Ramos (cell line): ENCODE data around the gene CFAP20DC.
"Not testable (repeated sequence)": the region's sequence is repeated elsewhere in the genome, so short reads cannot be mapped to it uniquely, and the experiment has no call there.

Experiments
- in situ Hi-C: fragments of 300-500 bp; cut with MboI; formaldehyde crosslinking; loops from one replicate; pipeline ENCODE4 v1.14.3; 2022; ENCODE audit warnings: low sequenced_read_pairs; ENCODE audit not compliant: unreplicated experiment

CFAP20DC gene

GRCh38 chr3:58967866-58968265, 82.0 kb downstream of the CFAP20DC start:
- in situ Hi-C loops = not testable (repeated sequence)

- in situ Hi-C loops = no loop called here
These were observed 84.0 kb downstream of the CFAP20DC start for GRCh38 chr3:58965865-58966264.

DNA sequence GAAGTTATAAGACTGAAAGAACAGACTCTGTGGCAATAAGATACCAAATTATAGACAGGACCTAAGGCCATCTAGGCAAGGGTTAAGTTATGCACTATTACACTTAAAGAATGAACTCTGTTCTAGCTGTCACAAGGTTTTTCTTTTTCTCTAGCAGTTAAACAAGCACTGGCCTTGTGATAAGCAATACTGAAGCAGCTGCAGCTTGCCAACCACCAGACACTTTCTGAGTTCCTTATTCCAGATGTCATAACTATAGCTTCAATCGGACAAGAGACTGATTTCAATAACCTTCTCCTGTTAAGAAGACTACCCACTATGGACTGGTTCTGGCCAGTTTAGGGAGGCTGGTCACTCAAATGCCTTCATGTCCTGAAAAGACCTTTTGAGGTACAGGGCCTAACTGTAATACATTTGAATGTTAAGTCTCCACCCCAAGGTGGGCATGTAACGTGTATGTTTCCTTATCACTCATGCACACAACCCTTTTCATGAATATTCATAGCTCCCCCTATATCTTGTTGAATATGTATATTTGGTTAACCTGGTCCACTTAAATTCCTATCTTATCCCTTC, 85.8 kb downstream of the CFAP20DC start:
- in situ Hi-C loops = no loop called here

- in situ Hi-C loops = no loop called here
These were observed 87.0 kb downstream of the CFAP20DC start for GRCh38 chr3:58962816-58963215.

DNA sequence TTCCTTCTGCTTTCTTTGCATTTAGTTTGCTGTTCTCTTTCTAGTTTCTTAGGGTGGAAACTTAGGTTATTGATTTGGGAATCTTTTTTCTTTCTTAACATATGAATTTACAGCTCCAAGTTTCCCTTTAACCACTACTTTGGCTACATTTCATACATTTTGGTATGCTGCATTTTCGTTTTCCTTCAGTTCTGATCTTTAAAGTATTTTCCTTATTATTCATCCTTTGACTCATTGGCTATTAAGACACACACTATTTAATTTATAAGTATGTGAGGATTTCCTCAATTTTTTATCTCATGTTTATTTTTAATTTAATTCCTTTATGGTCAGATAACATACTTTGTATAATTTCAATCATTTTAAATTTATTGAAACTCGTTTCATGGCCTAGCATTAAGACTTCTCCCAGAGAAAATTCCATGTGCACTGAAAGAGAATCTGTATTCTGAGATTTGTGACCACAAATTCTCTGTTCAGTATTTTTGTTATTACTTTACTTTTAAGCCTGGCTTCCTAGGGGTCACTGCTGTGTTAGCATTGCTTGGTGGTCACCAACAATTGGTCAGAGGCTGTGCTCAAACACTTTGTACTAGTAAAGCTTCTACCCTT, 87.7 kb downstream of the CFAP20DC start:
- in situ Hi-C loops = no loop called here

GRCh38 chr3:58955308-58955707, 94.5 kb downstream of the CFAP20DC start:
- in situ Hi-C loops = no loop called here

DNA sequence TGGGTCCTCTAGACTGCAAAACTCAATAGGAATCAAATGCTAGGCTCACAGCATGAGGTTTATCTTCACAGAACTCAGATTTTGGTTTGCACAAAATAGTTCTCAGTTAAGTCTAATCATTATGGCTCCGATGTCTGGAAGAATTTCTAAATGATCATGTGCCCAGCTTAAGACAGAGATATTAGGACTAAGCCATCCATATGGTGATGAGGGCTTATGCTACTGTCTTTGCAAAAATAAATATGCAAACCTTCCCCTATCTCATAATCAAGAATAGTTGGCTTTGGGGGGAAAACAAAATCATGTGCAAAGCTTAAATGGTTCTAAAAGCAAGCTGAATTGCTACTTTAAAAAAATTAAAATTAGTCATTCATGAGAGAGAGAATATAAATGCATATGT, 96.5 kb downstream of the CFAP20DC start:
- in situ Hi-C loops = no loop called here

DNA sequence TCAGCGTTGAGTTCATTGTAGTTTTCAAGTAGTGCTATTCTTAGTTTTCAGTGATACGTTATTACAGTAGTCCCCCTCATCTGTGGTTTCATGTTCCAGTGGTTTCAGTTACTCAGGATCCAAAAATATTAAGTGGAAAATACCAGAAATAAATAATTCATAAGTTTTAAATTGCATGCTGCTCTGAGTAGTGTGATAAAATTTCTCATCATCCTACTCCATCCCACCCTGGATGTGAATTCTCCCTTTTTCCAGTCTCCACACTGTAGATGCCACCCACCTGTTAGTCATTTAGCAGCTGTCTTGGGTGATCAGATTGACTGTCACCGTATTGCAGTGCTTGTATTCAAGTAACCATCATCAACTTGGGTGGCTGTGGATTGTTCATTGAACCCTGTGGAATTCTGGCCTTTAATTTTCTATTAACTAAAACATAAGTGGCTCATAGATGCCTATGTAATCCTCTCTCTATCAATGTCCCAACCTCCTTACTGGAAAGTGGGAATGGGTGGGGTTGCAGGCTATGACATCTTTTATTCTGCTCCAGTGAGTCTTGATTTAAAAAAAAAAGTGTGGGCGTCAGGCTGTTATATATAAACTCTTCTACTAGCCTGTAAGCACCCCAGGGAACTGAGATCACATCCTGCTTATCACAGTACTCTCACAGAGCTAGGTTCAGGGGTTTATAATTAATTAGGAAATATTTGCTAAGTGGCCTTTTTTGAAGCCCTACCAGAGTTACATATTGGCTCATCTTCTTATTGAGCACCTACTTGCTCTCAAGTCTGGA, 97.5 kb downstream of the CFAP20DC start:
- in situ Hi-C loops = no loop called here

DNA sequence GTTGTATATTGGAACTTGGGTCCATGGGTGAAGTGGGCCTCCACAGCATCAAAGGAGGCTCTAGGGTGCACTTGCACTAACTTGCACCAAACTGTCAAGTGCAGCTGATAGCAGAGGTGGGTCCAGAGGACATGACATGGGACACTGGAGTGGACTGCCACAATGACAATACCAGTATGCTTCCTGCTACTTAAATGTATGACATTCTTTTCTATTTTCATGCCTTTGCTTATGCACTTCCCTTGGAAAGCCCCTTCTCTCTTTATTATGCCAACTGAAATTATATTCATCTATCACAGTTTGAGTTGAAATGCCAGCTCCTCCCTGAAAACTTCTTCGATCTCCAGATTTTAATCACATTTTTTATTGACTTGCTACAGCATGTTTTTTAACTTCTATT, 101.8 kb downstream of the CFAP20DC start:
- in situ Hi-C loops = no loop called here

DNA sequence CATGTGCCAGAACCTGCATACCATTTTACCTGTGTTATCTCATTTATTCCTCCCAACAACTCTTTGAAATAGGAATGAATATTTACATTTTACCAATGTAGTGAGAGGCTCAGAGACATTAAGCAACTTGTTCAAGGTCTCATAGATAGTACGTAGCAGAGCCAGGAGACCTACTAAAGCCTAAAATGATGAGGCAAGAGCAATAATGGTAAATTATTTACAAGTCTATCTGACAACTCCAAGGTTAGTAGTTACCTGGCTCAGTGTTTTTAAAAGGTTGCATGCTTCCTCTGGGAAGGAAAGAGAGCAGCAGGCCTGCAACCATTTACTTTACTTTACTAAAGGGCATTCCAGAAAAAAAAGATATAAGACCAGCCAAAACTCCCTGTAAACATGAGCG, 103.0 kb downstream of the CFAP20DC start:
- in situ Hi-C loops = no loop called here

DNA sequence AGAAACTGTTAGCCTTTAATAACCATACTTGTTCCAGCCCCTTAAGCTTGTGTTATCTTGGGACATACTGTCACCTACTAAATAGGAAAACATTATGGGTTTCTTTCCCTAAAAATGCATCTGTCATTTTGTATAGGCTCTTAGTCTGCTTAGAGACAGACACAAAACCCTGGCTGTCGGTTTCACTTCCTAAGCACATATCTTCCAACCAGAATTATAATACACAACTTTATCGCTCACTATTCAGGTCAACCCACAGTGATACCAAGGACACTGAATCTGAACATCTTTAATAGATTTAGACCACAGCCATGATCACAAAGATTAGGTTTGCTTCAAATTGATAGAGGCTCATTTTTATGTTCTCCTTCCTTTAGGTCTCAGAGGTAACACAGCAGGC, 111.8 kb downstream of the CFAP20DC start:
- in situ Hi-C loops = no loop called here

DNA sequence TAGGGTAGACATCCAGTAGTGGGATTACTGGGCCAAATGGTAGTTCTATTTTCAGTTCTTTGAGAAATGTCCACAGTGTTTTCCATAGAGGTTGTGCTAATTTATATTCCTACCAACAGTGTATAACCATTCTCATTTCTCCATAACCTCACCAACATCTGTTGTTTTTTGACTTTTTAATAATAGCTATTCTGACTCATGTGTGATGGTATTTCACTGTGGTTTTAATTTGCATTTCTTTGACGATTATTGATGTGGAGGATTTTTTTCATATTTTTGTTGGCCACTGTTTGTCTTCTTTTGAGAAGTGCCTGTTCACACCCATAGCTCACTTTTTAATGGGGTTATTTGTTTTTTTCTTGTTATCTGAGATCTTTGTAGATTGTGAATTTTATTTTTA, 125.2 kb downstream of the CFAP20DC start:
- in situ Hi-C loops = no loop called here

DNA sequence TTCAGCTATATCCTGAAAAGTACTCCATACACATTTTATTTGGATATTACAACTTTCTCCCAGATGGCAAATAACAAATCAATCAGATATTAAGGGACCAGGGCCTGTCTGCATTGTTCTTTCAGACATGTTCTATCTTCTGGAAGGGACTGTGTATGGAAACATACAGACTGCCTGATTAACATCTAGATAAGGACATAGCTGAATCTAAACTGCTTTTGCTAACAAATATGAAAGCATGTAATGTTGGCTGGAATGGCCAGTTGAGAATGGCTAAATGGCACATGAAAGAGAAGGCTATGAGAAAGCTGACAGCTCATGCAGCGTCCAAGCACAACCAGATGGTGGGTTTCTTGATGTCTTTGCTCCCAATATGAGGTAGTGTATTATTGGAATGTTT, 149.4 kb downstream of the CFAP20DC start:
- in situ Hi-C loops = no loop called here

- in situ Hi-C loops = no loop called here
These were observed 149.9 kb downstream of the CFAP20DC start for GRCh38 chr3:58899953-58900298.

GRCh38 chr3:58899159-58899952, 150.5 kb downstream of the CFAP20DC start:
- in situ Hi-C loops = no loop called here

GRCh38 chr3:58898513-58898912, 151.3 kb downstream of the CFAP20DC start:
- in situ Hi-C loops = no loop called here

- in situ Hi-C loops = no loop called here
These were observed 152.2 kb downstream of the CFAP20DC start for GRCh38 chr3:58897646-58898045.

DNA sequence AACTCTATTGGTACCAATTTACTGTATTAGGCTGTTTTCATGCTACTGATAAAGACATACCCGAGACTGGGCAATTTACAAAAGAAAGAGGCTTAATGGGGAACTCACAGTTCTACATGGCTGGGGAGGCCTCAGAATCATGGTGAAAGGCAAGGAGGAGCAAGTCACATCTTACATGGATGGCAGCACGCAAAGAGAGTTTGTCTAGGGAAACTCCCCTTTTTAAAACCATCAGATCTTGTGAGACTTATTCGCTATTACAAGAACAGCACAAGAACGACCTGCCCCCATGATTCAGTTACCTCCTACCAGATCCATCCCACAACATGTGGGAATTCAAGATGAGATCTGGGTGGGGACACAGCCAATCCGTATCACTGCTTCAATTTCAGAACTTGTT, 154.1 kb downstream of the CFAP20DC start:
- in situ Hi-C loops = not testable (repeated sequence)

DNA sequence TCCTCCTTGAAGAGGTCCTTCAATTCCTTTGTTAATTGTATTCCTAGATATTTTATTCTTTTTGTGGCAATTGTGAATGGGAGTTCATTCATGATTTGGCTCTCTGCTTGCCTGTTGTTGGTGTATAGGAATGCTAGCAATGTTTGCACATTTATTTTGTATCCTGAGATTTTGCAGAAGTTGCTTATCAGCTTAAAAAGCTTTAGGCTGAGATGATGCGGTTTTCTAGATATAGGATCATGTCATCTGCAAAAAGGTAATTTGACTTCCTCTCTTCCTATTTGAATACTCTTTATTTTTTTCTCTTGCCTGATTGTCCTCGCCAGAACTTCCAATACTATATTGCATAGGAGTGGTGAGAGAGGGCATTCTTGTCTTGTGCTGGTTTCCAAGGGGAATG, 157.3 kb downstream of the CFAP20DC start:
- in situ Hi-C loops = not testable (repeated sequence)

GRCh38 chr3:58888087-58888486, 161.7 kb downstream of the CFAP20DC start:
- in situ Hi-C loops = no loop called here

- in situ Hi-C loops = no loop called here
These were observed 165.4 kb downstream of the CFAP20DC start for GRCh38 chr3:58884453-58884852.
